B cell (primary cell): ENCODE results near the gene EGLN3.

ENCODE experiments used
- EZH2 ChIP-seq: IDR thresholded peaks from 2 replicates; pipeline ENCODE4 v1.6.1; 2012; ENCODE audit warnings: borderline replicate concordance, low read depth, mild to moderate bottlenecking, moderate library complexity, low read length; ENCODE audit not compliant: insufficient read depth, poor library complexity, severe bottlenecking
- TF ChIP-seq, protein P1 (sequence below): fragments of 200-600 bp; IDR thresholded peaks from one replicate; pipeline ENCODE4 v1.8.0; 2022; ENCODE audit warnings: antibody characterized with exemption, mild to moderate bottlenecking

DNA sequence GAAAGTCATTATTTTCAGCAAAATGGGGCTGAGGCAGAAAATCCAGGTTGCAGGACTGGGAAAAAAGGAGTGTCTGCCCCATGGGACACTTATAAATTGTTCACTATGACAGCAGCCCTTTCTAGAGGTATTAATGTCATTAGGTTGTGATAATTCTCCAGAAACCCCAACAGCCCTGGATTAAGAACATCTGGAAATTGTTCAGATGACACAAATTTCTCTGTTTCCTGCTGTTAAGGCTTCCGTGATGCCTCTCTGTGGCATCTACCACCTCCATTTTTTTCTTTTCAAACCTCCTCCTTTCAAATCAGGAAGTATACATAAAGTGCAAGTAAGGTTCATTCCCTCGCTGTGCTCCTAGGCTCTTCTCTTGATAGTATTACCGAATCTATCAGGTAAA, 25.6 kb downstream of the EGLN3 start:
- TF ChIP-seq, protein P1, sequence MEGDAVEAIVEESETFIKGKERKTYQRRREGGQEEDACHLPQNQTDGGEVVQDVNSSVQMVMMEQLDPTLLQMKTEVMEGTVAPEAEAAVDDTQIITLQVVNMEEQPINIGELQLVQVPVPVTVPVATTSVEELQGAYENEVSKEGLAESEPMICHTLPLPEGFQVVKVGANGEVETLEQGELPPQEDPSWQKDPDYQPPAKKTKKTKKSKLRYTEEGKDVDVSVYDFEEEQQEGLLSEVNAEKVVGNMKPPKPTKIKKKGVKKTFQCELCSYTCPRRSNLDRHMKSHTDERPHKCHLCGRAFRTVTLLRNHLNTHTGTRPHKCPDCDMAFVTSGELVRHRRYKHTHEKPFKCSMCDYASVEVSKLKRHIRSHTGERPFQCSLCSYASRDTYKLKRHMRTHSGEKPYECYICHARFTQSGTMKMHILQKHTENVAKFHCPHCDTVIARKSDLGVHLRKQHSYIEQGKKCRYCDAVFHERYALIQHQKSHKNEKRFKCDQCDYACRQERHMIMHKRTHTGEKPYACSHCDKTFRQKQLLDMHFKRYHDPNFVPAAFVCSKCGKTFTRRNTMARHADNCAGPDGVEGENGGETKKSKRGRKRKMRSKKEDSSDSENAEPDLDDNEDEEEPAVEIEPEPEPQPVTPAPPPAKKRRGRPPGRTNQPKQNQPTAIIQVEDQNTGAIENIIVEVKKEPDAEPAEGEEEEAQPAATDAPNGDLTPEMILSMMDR, result no peak
- no peak for TF ChIP-seq EZH2
